Mammary epithelial cell (primary cell): ENCODE data around the gene MIS18A.

Source experiments
- CTCF ChIP-seq, 2 donors: IDR thresholded peaks in 1 of 2; conservative IDR thresholded peaks in 1 of 2; 2 replicates each; pipeline ENCODE4 v1.5.1; 2011 to 2012; ENCODE audit warnings: inconsistent platforms in 2 of 2, low read length in 2 of 2, mild to moderate bottlenecking in 2 of 2, control low read depth in 1 of 2, low read depth in 1 of 2; ENCODE audit not compliant: insufficient read depth in 1 of 2; ENCODE audit errors: extremely low read depth in 1 of 2
- EZH2 ChIP-seq: IDR thresholded peaks from 2 replicates; pipeline ENCODE4 v1.6.1; 2012; ENCODE audit warnings: low read length, inconsistent platforms, borderline replicate concordance

GRCh38 chr21:32312326-32312725 lies 33.5 kb upstream of the MIS18A start:
- TF ChIP-seq CTCF (conservative IDR thresholded peaks at IDR 0.05 in 1 of 2, IDR thresholded peaks at IDR 0.05 in 1 of 2; ENCODE audit: extremely low read depth in 1 of 2, insufficient read depth in 1 of 2, low read depth in 1 of 2, low read length in 2 of 2) (no peak), EZH2 (no peak)
